Measurements from ENCODE around the gene KRTAP5-4.
A peak's percentile ranks its signal among the peaks of the same experiment; 100 is the strongest.

- TF ChIP-seq CTCF (IDR thresholded peaks at IDR 0.05), result no peak
- TF ChIP-seq POLR2A (IDR thresholded peaks at IDR 0.05), result peak in 1 of 2 donors; percentile 11
- TF ChIP-seq POLR2AphosphoS5 (IDR thresholded peaks at IDR 0.05; ENCODE audit: insufficient read depth in 1 of 2, low read depth in 1 of 2), result no peak
Measured at GRCh38 chr11:1572197-1573076, 49.5 kb downstream of the KRTAP5-4 start, which contains the start of gene DUSP8.
